ENCODE results near the gene BANK1.

GRCh38 chr4:101931619-101932018 lies 141.1 kb downstream of the BANK1 start:
- TF ChIP-seq CTCF (IDR thresholded peaks at IDR 0.05) (no peak), EZH2 (IDR thresholded peaks at IDR 0.05; ENCODE audit: borderline replicate concordance, insufficient read depth, low read depth, low read length, poor library complexity, severe bottlenecking) (no peak)

Measured in B cell (primary cell).